B cell (primary cell): Measurements from ENCODE around the gene DNAH11. TPM values are rescaled to one million over a fixed set of nuclear protein-coding genes. Genes with fewer than 3 reads are reported as not detected.

Source experiments
- ATAC-seq: fragments of 200-7000 bp; cut with Tn5 transposase; one replicate; pipeline ENCODE4 v1.10.0; 2021; ENCODE audit warnings: low read depth, mild to moderate bottlenecking, moderate number of reproducible peaks, moderate library complexity
- CTCF ChIA-PET: fragments of 350-600 bp; sonication (Branson Sonifier 250); formaldehyde crosslinking; loops from one replicate; lab custom pipeline; 2021; ENCODE audit warnings: antibody characterized with exemption, inconsistent platforms; lab: Charles Lee
- POLR2A ChIA-PET: fragments of 350-600 bp; sonication (Branson Sonifier 250); formaldehyde crosslinking; loops from one replicate; lab custom pipeline; 2021; ENCODE audit warnings: antibody characterized with exemption; lab: Charles Lee
- DNase-seq: peaks from one replicate; pipeline ENCODE4 v3.0.0; 2013
- H2AFZ ChIP-seq: 2 replicates; pipeline ENCODE4 v1.6.1; 2012; ENCODE audit warnings: mild to moderate bottlenecking, low read depth, low read length; ENCODE audit not compliant: insufficient read depth, poor library complexity, severe bottlenecking
- H3K27ac ChIP-seq, 2 donors: 1 replicate in 1 of 2; 2 replicates in 1 of 2; pipeline ENCODE4 v1.5.1; 2012 to 2013; ENCODE audit warnings: low read length in 2 of 2, mild to moderate bottlenecking in 2 of 2, moderate library complexity in 1 of 2
- H3K27me3 ChIP-seq, 4 experiments: fragments of 200-600 bp in 1 of 4; sonication (generic) in 1 of 4; replicated peaks in 1 of 4; 1 replicate in 2 of 4; 2 replicates in 2 of 4; pipeline versions ENCODE4 v1.6.1 to v1.7.0; 2013 to 2016; ENCODE audit warnings: low read length in 3 of 4, mild to moderate bottlenecking in 2 of 4, mixed read lengths in 1 of 4, moderate library complexity in 1 of 4; ENCODE audit not compliant: insufficient read depth in 4 of 4, control insufficient read depth in 3 of 4; ENCODE audit errors: control extremely low read depth in 1 of 4
- H3K36me3 ChIP-seq, 2 experiments: replicated peaks in 1 of 2; 1 replicate in 1 of 2; 2 replicates in 1 of 2; pipeline versions ENCODE4 v1.6.1 to v1.7.1; 2013; ENCODE audit warnings: low read length in 1 of 2; ENCODE audit not compliant: insufficient read depth in 2 of 2, control insufficient read depth in 1 of 2; ENCODE audit errors: control extremely low read depth in 1 of 2, extremely low read depth in 1 of 2
- H3K4me1 ChIP-seq, 2 donors: fragments of 200-600 bp in 1 of 2; sonication (generic) in 1 of 2; 1 replicate in 1 of 2; 2 replicates in 1 of 2; pipeline versions ENCODE4 v1.5.1 to v1.6.1; 2013 to 2017; ENCODE audit warnings: low read length in 2 of 2; ENCODE audit not compliant: control insufficient read depth in 2 of 2, insufficient read depth in 2 of 2
- H3K4me2 ChIP-seq: replicated peaks from 2 replicates; pipeline ENCODE3; 2012; ENCODE audit warnings: mild to moderate bottlenecking, low read depth, low read length; ENCODE audit not compliant: poor library complexity, severe bottlenecking
- H3K4me3 ChIP-seq, 5 experiments: fragments of 200-600 bp in 1 of 5; sonication (generic) in 1 of 5; 1 replicate in 3 of 5; 2 replicates in 2 of 5; pipeline versions ENCODE4 v1.5.1 to v1.7.0; 2011 to 2016; ENCODE audit warnings: low read length in 4 of 5, mild to moderate bottlenecking in 4 of 5, low read depth in 2 of 5, control low read depth in 1 of 5, moderate library complexity in 1 of 5; ENCODE audit not compliant: insufficient read depth in 1 of 5; ENCODE audit errors: control extremely low read depth in 1 of 5, extremely low read depth in 1 of 5
- H3K79me2 ChIP-seq: fragments of 200-600 bp; sonication (generic); one replicate; pipeline ENCODE4 v1.6.0; 2016; ENCODE audit warnings: low read length; ENCODE audit not compliant: control insufficient read depth, insufficient read depth
- H3K9ac ChIP-seq: fragments of 200-600 bp; sonication (generic); 2 replicates; pipeline ENCODE4 v1.6.1; 2017; ENCODE audit warnings: mild to moderate bottlenecking, low read length, moderate library complexity
- H3K9me3 ChIP-seq, 3 donors: one replicate each; pipeline versions ENCODE4 v1.6.1 to v1.7.1; 2013; ENCODE audit warnings: low read length in 2 of 3; ENCODE audit not compliant: control insufficient read depth in 2 of 3, insufficient read depth in 1 of 3; ENCODE audit errors: control extremely low read depth in 1 of 3
- H4K20me1 ChIP-seq: 2 replicates; pipeline ENCODE4 v1.6.0; 2012; ENCODE audit warnings: mild to moderate bottlenecking, low read length; ENCODE audit not compliant: insufficient read depth, control insufficient read depth, poor library complexity, severe bottlenecking
- H3K27ac Mint-ChIP-seq: one replicate; pipeline ENCODE4 v1.8.0; 2021; ENCODE audit warnings: mixed read lengths
- H3K27me3 Mint-ChIP-seq: one replicate; pipeline ENCODE4 v1.8.0; 2021; ENCODE audit warnings: mixed read lengths
- H3K4me1 Mint-ChIP-seq: one replicate; pipeline ENCODE4 v1.8.0; 2021; ENCODE audit warnings: mixed read lengths
- H3K4me3 Mint-ChIP-seq: one replicate; pipeline ENCODE4 v1.8.0; 2021; ENCODE audit warnings: mixed read lengths
- H3K9me3 Mint-ChIP-seq: one replicate; pipeline ENCODE4 v1.8.0; 2022; ENCODE audit warnings: mixed read lengths; ENCODE audit not compliant: insufficient read depth
- EZH2 ChIP-seq: IDR thresholded peaks from 2 replicates; pipeline ENCODE4 v1.6.1; 2012; ENCODE audit warnings: borderline replicate concordance, low read depth, mild to moderate bottlenecking, moderate library complexity, low read length; ENCODE audit not compliant: insufficient read depth, poor library complexity, severe bottlenecking
- WGBS: methylation state at CpG from one replicate; pipeline ENCODE4 v1.1.5; 2013; ENCODE audit warnings: missing lambda C conversion rate; ENCODE audit not compliant: insufficient coverage; 5-methylcytosine and 5-hydroxymethylcytosine counted together
- intact Hi-C: fragments of 100-400 bp; cut with micrococcal nuclease; formaldehyde crosslinking; loops from one replicate; pipeline ENCODE4 v1.10.0; 2022
- polyA plus RNA-seq: library from polyadenylated mRNA; depleted of rRNA; stranded (reverse); fragments of >200 nt; gene quantifications from 2 replicates; pipeline ENCODE4 v1.2.3, GENCODE V29; 2012
- total RNA-seq, 2 donors: library from RNA; stranded (reverse); fragments of 120-200 nt in 1 of 2; gene quantifications; 1 replicate in 1 of 2; 2 replicates in 1 of 2; pipeline versions ENCODE4 v1.2.3 to v1.2.4, GENCODE V29; 2013 to 2022
- TF ChIP-seq, protein P1 (sequence below): fragments of 200-600 bp; IDR thresholded peaks from one replicate; pipeline ENCODE4 v1.8.0; 2022; ENCODE audit warnings: antibody characterized with exemption, mild to moderate bottlenecking

Gene DNAH11
- total and polyA plus RNA-seq, 2 donors (not counting 1 experiment from before 2014, with no cell fraction given) = not detected

DNA sequence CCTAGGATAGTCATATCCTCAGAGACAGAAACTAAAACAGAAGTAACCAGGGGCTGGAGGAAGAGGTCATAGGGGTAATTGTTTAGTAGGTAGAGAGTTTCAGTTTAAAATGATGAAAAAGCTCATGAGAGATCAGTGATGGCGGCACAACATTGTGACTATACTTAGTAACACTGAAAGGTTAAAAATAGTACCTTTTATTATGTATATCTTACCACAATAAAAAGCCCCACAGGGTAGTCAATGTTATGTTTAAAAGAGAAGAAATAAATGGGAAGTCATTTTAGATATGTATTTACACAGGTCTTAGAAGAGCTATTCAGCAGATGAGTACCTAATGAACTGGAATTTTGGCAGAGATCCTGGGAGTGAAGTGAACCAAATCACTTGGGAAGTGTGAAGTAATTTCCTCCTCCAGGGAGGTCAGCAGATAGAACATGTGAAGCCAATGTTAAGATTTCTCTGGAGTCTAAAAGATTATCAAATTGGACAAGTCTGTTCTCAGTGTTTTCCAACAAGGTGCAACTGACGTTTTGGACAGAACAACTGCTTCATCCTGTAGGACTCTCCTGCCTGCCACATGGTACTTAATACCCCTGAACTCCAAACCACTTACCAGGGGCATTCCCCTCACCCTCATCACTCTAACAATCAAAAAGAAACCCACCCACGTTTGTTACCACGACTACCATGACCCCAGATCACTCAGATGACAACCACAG lies 396.5 kb downstream of the DNAH11 start:
- Histone ChIP-seq H2AFZ (no peak overlapping the region), H3K79me2 (peaks cover 97% of the 10 kb centered on the region), H3K27ac (peak overlapping the region; percentile 60 to 86), H3K4me2 (peak overlapping the region; percentile 95), H4K20me1 (peaks cover 4% of the 10 kb centered on the region), H3K27me3 (no peaks in the 10 kb centered on the region), H3K36me3 (peaks cover 6 to 28% of the 10 kb centered on the region in 2 experiments), H3K9ac (peak overlapping the region; percentile 19), H3K4me3 (peak overlapping the region in 1 of 5 experiments; percentile 6), H3K4me1 (peaks cover 69 to 96% of the 10 kb centered on the region in 2 donors), H3K9me3 (peaks cover 0 to 6% (median 3%) of the 10 kb centered on the region in 3 donors)
- Mint-ChIP-seq H3K27me3 (no peaks in the 10 kb centered on the region), H3K4me3 (peak overlapping the region; percentile 46), H3K9me3 (no peaks in the 10 kb centered on the region), H3K27ac (peak overlapping the region; percentile 62), H3K4me1 (peaks cover 86% of the 10 kb centered on the region)
- TF ChIP-seq EZH2 = no peak
- TF ChIP-seq, protein P1, sequence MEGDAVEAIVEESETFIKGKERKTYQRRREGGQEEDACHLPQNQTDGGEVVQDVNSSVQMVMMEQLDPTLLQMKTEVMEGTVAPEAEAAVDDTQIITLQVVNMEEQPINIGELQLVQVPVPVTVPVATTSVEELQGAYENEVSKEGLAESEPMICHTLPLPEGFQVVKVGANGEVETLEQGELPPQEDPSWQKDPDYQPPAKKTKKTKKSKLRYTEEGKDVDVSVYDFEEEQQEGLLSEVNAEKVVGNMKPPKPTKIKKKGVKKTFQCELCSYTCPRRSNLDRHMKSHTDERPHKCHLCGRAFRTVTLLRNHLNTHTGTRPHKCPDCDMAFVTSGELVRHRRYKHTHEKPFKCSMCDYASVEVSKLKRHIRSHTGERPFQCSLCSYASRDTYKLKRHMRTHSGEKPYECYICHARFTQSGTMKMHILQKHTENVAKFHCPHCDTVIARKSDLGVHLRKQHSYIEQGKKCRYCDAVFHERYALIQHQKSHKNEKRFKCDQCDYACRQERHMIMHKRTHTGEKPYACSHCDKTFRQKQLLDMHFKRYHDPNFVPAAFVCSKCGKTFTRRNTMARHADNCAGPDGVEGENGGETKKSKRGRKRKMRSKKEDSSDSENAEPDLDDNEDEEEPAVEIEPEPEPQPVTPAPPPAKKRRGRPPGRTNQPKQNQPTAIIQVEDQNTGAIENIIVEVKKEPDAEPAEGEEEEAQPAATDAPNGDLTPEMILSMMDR = no peak
- peak; percentile 68 for DNase-seq
- 20% methylated on average over 1 of the region's 4 CpGs for whole genome bisulfite sequencing
- CTCF ChIA-PET = interaction anchor here (1.4 kb wide), 1 partner anchor 16 kb away, joined by 3 read pairs; no protein-coding TSS in a partner anchor
- intact Hi-C loops = loop anchor here (1.0 kb wide), 1 partner anchor 41 kb away; no protein-coding TSS in a partner anchor
- POLR2A ChIA-PET = interaction anchor here (0.6 kb wide), 2 partner anchors 40 to 879 kb away, joined by 3 to 5 read pairs; no protein-coding TSS in a partner anchor
- peak; percentile 42 for ATAC-seq
